PFSK-1 (cell line): Measurements from ENCODE around the gene SUN2.

Experiments
- FOXP2 ChIP-seq: optimal IDR thresholded peaks from 2 replicates; pipeline ENCODE3; 2011; ENCODE audit warnings: borderline replicate concordance, control low read depth, inconsistent platforms; ENCODE audit not compliant: insufficient read depth; ENCODE audit errors: extremely low read length, extremely low read depth
- POLR2AphosphoS5 ChIP-seq: IDR thresholded peaks from 2 replicates; pipeline ENCODE4 v1.6.1; 2012; ENCODE audit warnings: low read depth, mild to moderate bottlenecking, control low read depth, low read length, moderate library complexity
- SIN3A ChIP-seq: IDR thresholded peaks from 2 replicates; pipeline ENCODE4 v1.6.1; 2012; ENCODE audit warnings: mild to moderate bottlenecking, low read length, moderate library complexity, borderline replicate concordance; ENCODE audit not compliant: insufficient read depth
- TAF1 ChIP-seq: IDR thresholded peaks from 2 replicates; pipeline ENCODE4 v1.6.1; 2012; ENCODE audit warnings: low read length, control low read depth, borderline replicate concordance; ENCODE audit not compliant: insufficient read depth
- TF ChIP-seq, protein P1 (sequence below), 2 experiments: IDR thresholded peaks; 2 replicates each; pipeline versions ENCODE4 v1.6.1 to v1.8.0; 2011 to 2012; ENCODE audit warnings: low read depth in 2 of 2, low read length in 2 of 2, control low read depth in 1 of 2, inconsistent platforms in 1 of 2, mild to moderate bottlenecking in 1 of 2, moderate library complexity in 1 of 2; ENCODE audit not compliant: insufficient read depth in 1 of 2

The SUN2 gene

DNA sequence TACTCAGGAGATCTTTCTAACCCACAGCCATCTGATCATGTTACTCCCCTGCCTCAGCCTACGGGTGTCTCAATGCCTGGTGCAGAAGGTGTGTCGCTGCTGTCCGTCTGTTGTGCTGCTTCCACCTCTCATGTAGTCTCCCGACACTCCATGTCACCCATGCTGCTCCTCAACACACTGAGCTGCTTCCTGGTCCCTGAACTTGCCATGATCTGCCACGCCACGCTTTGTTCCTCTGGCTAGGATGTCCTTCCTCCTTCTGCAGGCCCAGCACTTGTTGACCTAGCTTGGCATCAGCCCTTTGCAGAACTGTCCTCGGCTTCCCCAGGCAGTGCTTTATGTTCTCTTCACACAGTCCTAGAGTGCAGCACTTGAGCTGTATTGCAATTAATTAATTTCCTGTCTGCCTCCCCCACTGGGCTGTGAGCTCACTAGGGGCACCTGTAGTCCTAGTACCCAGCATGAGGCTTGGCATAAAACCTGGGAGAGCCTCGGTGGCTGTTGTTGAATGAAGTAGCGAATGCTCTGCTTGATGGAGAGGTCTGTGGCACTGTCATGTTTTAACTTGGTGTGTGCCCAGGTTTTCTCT is 40.5 kb downstream of the SUN2 start:
- TF ChIP-seq, protein P1, sequence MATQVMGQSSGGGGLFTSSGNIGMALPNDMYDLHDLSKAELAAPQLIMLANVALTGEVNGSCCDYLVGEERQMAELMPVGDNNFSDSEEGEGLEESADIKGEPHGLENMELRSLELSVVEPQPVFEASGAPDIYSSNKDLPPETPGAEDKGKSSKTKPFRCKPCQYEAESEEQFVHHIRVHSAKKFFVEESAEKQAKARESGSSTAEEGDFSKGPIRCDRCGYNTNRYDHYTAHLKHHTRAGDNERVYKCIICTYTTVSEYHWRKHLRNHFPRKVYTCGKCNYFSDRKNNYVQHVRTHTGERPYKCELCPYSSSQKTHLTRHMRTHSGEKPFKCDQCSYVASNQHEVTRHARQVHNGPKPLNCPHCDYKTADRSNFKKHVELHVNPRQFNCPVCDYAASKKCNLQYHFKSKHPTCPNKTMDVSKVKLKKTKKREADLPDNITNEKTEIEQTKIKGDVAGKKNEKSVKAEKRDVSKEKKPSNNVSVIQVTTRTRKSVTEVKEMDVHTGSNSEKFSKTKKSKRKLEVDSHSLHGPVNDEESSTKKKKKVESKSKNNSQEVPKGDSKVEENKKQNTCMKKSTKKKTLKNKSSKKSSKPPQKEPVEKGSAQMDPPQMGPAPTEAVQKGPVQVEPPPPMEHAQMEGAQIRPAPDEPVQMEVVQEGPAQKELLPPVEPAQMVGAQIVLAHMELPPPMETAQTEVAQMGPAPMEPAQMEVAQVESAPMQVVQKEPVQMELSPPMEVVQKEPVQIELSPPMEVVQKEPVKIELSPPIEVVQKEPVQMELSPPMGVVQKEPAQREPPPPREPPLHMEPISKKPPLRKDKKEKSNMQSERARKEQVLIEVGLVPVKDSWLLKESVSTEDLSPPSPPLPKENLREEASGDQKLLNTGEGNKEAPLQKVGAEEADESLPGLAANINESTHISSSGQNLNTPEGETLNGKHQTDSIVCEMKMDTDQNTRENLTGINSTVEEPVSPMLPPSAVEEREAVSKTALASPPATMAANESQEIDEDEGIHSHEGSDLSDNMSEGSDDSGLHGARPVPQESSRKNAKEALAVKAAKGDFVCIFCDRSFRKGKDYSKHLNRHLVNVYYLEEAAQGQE (IDR thresholded peaks at IDR 0.05; ENCODE audit: insufficient read depth in 1 of 2, low read depth in 2 of 2, low read length in 2 of 2): no peak
- TF ChIP-seq POLR2AphosphoS5 (no peak), FOXP2 (no peak), SIN3A (no peak), TAF1 (no peak)

- TF ChIP-seq POLR2AphosphoS5 (no peak), FOXP2 (no peak), SIN3A (no peak), TAF1 (no peak)
- TF ChIP-seq, protein P1 (IDR thresholded peaks at IDR 0.05; ENCODE audit: insufficient read depth in 1 of 2, low read depth in 2 of 2, low read length in 2 of 2): no peak
Observed at GRCh38 chr22:38713921-38714320, 41.9 kb downstream of the SUN2 start.

DNA sequence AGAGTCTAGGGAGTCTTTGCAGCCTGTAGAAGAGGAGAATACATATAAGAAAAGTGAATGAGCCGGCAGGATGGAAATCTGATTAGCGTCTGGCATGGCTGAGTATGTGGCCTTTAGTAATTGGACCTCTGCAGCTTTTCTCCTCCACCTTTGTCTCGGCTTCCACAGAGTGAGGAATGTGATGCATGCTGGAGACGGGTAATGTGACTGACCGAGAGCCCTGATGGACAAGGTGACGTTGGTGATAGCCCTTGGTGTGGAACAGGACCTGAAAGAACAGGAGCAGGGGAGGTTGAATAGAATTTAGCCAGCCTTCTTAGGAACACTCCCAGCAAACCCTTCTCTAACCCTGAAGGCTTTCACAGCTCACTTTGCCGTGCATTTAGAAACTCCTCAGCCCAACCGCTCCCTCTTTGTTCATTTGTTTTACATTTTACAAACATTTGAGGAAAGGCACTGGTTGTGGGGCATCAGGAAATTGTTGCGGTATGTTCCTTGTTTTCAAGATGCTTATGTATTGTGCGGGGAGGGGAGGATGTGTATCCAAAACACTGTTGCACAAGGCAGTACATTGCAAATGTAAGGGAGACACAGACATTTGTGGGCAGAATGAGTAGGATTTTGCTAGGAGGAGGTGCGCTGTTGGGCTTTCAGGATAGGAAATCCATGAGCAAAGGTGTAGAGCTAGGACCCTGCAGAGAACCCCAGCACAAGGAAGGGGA is 43.2 kb downstream of the SUN2 start:
- TF ChIP-seq POLR2AphosphoS5 (no peak), FOXP2 (no peak), TAF1 (no peak), SIN3A (no peak)
- TF ChIP-seq, protein P1 (IDR thresholded peaks at IDR 0.05; ENCODE audit: insufficient read depth in 1 of 2, low read depth in 2 of 2, low read length in 2 of 2): no peak

DNA sequence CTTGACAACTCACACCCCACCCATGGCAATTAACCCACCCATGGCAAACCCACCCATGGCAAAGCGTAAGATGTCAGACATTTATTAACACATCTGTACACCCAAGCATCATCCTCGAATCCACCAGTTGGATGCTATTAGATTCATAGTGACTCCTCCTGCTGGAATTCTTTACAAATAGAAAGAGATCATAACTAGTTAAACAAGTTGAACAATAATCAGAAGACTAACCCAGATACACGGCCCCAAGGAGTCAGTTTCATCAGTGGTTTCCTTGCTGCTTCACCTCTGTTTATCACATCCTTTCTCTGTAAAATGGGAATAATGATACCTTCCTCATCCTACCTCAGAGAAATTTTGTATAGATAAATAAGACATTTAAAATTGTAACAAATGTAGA is 44.9 kb downstream of the SUN2 start:
- TF ChIP-seq, protein P1 (IDR thresholded peaks at IDR 0.05; ENCODE audit: insufficient read depth in 1 of 2, low read depth in 2 of 2, low read length in 2 of 2): no peak
- TF ChIP-seq FOXP2: no peak
